ENCODE results near the gene ANKRD10. TPM values are rescaled to one million over a fixed set of nuclear protein-coding genes. Genes with fewer than 3 reads are reported as not detected.
A peak's percentile ranks its signal among the peaks of the same experiment; 100 is the strongest.

Gene ANKRD10
- total RNA-seq, 1 donor from 2014 or later: 212 TPM

DNA sequence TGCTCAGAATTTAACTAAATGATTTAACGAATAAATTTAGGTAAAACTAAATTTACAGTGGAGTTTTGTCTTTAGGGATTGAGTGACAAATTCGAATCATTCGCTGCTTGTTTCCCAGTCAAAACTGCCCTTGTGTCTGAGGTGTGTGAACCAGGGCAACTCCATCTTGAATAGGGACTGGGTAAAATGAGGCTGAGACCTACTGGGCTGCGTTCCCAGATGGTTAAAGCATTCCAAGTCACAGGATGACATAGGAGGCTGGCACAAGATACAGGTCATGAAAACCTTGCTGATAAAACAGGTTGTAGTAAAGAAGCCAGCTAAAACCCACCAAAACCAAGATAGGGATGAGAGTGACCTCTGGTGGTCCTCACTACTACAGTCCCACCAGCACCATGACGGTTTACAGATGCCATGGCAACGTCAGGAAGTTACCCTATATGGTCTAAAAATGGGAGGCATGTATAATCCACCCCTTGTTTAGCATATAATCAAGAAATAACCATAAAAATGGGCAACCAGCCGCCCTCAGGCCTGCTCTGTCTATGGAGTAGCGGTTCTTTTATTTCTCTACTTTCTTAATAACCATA lies 10.2 kb upstream of the ANKRD10 start:
- Mint-ChIP-seq H3K4me3 (no peak overlapping the region), H3K36me3 (no peaks in the 10 kb centered on the region), H3K4me1 (peaks cover 9% of the 10 kb centered on the region), H3K27me3 (ENCODE audit: insufficient read depth, low read depth) (peaks cover 2% of the 10 kb centered on the region), H3K9me3 (peaks cover 2% of the 10 kb centered on the region), H3K27ac (no peak overlapping the region)
- Histone ChIP-seq H2AFZ (replicated peaks) (peak overlapping the region; percentile 38), H4K20me1 (ENCODE audit: low read depth) (no peaks in the 10 kb centered on the region), H3K4me1 (peaks cover 14% of the 10 kb centered on the region), H3K9ac (no peak overlapping the region), H3K9me3 (ENCODE audit: low read depth) (no peaks in the 10 kb centered on the region), H3F3A (ENCODE audit: low read depth) (peaks cover 9% of the 10 kb centered on the region), H3K36me3 (no peaks in the 10 kb centered on the region), H3K79me2 (ENCODE audit: low read depth) (no peaks in the 10 kb centered on the region), H3K4me2 (no peak overlapping the region), H3K4me3 (no peak overlapping the region), H3K27ac (no peak overlapping the region), H3K27me3 (no peaks in the 10 kb centered on the region)
- no peak for TF ChIP-seq EZH2phosphoT487 (IDR thresholded peaks at IDR 0.05)
- TF ChIP-seq EZH2 (IDR thresholded peaks at IDR 0.05): no peak
- TF ChIP-seq, protein P1, sequence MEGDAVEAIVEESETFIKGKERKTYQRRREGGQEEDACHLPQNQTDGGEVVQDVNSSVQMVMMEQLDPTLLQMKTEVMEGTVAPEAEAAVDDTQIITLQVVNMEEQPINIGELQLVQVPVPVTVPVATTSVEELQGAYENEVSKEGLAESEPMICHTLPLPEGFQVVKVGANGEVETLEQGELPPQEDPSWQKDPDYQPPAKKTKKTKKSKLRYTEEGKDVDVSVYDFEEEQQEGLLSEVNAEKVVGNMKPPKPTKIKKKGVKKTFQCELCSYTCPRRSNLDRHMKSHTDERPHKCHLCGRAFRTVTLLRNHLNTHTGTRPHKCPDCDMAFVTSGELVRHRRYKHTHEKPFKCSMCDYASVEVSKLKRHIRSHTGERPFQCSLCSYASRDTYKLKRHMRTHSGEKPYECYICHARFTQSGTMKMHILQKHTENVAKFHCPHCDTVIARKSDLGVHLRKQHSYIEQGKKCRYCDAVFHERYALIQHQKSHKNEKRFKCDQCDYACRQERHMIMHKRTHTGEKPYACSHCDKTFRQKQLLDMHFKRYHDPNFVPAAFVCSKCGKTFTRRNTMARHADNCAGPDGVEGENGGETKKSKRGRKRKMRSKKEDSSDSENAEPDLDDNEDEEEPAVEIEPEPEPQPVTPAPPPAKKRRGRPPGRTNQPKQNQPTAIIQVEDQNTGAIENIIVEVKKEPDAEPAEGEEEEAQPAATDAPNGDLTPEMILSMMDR (IDR thresholded peaks at IDR 0.05): peak; percentile 67
- peak; percentile 55 for DNase-seq (ENCODE audit: low spot score)

DNA sequence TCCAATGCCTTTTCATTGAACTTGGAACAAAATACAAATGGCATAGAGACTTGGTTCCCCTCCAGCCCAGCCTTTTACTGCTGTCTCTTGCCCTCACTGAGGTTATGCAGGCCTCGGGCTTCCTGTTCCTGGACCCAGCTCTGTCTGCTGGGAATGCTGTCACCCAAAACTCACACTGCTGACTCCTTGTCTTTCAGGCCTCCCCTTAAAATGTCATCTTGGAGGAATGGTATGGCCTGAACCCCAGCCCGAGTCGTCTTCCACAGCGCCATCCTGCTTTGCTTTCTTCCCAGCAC lies 9.7 kb upstream of the ANKRD10 start:
- H3K9me3 Mint-ChIP-seq: no peaks in the 10 kb centered on the region
- no peak overlapping the region for H3K27ac Mint-ChIP-seq
- Histone ChIP-seq H3K4me1 (peaks cover 14% of the 10 kb centered on the region), H3K4me2 (no peak overlapping the region), H2AFZ (replicated peaks) (no peak overlapping the region), H3K27ac (no peak overlapping the region), H3K9me3 (ENCODE audit: low read depth) (no peaks in the 10 kb centered on the region), H3K36me3 (no peaks in the 10 kb centered on the region), H3K27me3 (no peaks in the 10 kb centered on the region), H3K9ac (no peak overlapping the region), H3K79me2 (ENCODE audit: low read depth) (no peaks in the 10 kb centered on the region), H4K20me1 (ENCODE audit: low read depth) (no peaks in the 10 kb centered on the region), H3K4me3 (no peak overlapping the region), H3F3A (ENCODE audit: low read depth) (peaks cover 9% of the 10 kb centered on the region)
- H3K4me1 Mint-ChIP-seq: peaks cover 9% of the 10 kb centered on the region
- peaks cover 2% of the 10 kb centered on the region for H3K27me3 Mint-ChIP-seq (ENCODE audit: insufficient read depth, low read depth)
- no peaks in the 10 kb centered on the region for H3K36me3 Mint-ChIP-seq
- no peak for DNase-seq (ENCODE audit: low spot score)
- no peak overlapping the region for H3K4me3 Mint-ChIP-seq
- TF ChIP-seq, protein P1 (IDR thresholded peaks at IDR 0.05): no peak
- TF ChIP-seq EZH2phosphoT487 (IDR thresholded peaks at IDR 0.05): no peak
- TF ChIP-seq EZH2 (IDR thresholded peaks at IDR 0.05): no peak

DNA sequence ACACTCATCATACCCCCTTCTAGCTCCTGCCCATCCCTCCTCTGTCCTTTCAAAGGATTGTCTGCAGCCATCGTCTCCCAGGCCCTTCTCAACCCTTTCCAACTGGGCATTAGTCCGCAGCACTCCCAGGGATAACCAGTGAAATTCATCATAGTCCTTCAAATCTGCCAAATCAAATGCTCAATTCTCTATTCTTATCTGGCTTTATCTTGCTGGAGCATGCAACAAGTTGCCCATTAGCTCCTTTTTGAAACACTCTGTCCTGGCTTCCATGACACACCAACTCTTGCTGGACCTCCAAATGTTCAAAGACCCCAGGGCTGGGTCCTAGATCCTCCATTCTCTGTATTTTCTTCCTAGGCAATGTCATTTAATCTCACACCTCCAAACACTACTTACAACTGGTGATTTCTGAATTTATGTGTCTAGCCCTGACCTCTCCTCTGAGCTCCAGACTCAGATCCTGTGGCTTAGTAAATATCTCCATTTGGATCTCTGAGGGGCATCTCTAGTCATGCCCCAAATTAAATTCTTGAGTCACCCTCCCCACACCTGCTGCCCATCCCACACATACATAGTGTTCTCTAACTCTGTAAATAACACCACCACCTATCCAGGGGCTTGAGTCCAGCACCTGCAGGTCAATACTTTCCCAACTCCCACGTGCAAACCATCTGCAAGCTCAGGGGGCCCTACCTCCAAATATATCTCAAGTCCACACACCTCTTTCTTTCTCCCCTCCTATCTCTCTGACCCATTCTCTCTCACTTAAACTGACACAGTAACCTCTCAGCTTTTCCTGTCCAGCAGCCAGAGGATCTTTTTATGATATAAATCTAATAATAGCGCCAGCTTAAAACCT lies 9.1 kb upstream of the ANKRD10 start:
- Histone ChIP-seq H4K20me1 (ENCODE audit: low read depth) (no peaks in the 10 kb centered on the region), H3K4me2 (no peak overlapping the region), H3K27me3 (no peaks in the 10 kb centered on the region), H3K27ac (no peak overlapping the region), H3K4me1 (peaks cover 14% of the 10 kb centered on the region), H3K4me3 (no peak overlapping the region), H3K9me3 (ENCODE audit: low read depth) (no peaks in the 10 kb centered on the region), H3F3A (ENCODE audit: low read depth) (peaks cover 9% of the 10 kb centered on the region), H3K36me3 (no peaks in the 10 kb centered on the region), H2AFZ (replicated peaks) (no peak overlapping the region), H3K9ac (no peak overlapping the region), H3K79me2 (ENCODE audit: low read depth) (no peaks in the 10 kb centered on the region)
- DNase-seq (ENCODE audit: low spot score): no peak
- Mint-ChIP-seq H3K36me3 (no peaks in the 10 kb centered on the region), H3K9me3 (no peaks in the 10 kb centered on the region), H3K27ac (no peak overlapping the region), H3K27me3 (ENCODE audit: insufficient read depth, low read depth) (peaks cover 2% of the 10 kb centered on the region), H3K4me3 (no peak overlapping the region), H3K4me1 (peaks cover 9% of the 10 kb centered on the region)
- TF ChIP-seq EZH2 (IDR thresholded peaks at IDR 0.05) (no peak), EZH2phosphoT487 (IDR thresholded peaks at IDR 0.05) (no peak)
- TF ChIP-seq, protein P1 (IDR thresholded peaks at IDR 0.05): no peak
